Activated CD4-positive, alpha-beta T cell treated with anti-CD3 and anti-CD28 coated beads, Interleukin-2, amount 50 U/mL, for 16 hours (primary cell): Measurements from ENCODE around the gene VSTM2B.

ENCODE experiments used
- DNase-seq: peaks from one replicate; pipeline ENCODE4 v3.0.0-alpha.2; 2020

VSTM2B gene

DNA sequence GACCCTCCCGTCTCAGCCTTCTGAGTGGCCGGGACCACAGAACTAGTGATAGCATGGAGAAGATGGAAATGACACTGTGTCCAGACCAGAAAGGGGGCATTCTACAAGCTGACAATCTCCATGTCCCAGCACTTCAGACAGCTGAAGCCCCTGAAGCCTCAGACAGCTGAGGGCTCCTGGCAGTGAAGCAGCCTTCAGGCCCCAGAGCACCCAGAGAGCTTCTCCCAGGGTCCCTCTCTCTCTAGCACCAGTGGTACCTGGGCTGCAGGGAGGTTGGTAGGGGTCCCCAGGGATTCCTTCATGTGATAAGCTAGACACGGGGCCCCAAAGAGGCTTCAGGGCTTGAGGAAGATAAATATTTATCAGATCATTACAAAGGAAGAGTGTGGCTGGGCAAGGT lies 72.7 kb downstream of the VSTM2B start:
- DNase-seq, result no peak

DNA sequence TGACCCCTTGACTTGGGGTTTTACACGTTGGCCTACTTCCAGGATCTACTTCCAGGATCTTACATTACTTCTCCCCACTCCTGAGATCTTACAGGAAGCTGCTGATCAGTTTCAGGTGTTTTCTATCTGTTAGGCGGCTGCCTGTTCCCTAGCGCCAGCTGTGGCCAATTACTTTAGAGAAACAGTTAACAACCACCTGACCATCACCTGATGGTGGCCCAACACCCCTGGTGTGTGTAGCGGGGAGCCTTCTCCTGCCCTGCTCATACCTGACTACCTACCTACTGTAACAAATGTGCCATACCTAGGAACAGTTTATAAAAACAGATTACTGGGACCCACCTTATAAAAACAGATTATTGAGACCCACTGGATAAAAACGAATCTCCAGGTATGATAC lies 77.5 kb downstream of the VSTM2B start:
- no peak for DNase-seq

DNA sequence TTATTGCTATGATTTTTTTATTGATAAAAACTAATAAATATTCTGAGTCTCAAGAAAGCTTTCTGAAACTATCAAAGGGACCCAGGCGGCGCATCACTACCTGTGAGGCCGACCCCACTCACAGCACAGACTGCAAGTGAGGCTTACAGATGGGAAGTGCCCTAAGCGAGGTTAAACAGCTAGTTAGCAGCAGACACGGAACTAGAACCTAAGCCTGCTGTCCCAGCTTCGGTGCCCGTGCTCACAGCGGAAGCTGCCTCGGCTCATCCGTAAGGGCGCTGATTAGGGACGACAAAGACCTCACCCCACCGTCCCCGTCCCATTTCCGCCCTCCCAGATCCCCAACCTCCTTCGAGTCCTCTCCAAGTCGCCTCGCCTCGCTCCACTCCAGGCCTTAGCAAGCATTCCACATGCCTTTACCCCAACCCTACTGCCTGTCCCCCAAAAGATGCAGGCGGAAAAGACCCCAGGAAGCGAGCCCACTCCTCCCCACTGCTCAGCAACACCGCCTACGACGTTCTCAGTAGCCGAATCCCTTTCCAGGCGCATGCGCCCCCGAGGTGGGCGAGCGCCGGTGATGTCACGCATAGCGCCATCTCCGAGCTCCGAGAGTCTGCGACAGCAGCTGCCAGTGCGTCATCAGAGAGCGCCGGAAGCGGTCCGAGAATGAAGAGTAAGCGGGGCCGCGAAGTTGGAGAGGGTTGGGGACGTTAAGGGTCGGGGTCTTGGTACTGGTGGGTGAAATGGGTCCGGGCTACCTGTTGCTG lies 80.0 kb downstream of the VSTM2B start, which contains the start of gene POP4:
TSS of gene POP4 (plus strand) at position 631 of the 767 bp plus-strand sequence. CDS start at position 667, 36 bp downstream.
- DNase-seq, result peak; percentile 98

DNA sequence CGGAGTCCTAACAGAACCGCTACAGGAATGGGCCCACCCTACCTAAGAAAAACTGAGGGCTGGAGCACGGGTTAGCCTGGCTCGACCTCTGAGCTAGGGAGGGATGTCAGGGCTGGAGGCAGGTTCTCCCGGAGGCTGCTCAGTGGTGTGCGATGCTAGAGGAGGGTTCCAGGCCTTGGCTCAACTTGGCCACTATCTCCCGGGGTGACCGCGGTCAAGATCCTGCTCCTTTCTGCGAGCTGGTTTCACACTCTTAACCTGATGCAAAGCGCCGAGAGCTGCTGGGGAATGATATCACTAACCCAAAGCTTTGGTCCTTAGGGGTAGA lies 80.6 kb downstream of the VSTM2B start:
- no peak for DNase-seq

DNA sequence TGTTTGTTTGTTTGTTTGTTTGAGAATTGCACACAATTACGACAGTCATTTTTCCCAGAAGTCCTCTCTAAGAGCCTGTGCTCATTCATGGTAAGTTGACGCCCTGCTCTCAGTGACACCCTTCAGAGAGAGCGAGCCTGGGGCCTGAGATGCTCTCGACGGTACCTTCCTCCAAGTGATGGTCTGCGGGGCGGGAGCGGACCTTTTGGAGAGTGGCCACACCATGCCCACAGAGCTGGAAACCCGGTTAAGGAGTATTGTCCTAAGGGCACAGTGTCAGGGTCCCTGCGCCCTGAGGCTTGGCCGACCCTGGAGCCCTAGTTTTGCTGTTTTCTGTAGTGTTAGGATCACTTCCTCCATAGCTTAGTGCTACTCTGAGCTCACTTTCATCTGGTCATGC lies 83.8 kb downstream of the VSTM2B start:
- no peak for DNase-seq

DNA sequence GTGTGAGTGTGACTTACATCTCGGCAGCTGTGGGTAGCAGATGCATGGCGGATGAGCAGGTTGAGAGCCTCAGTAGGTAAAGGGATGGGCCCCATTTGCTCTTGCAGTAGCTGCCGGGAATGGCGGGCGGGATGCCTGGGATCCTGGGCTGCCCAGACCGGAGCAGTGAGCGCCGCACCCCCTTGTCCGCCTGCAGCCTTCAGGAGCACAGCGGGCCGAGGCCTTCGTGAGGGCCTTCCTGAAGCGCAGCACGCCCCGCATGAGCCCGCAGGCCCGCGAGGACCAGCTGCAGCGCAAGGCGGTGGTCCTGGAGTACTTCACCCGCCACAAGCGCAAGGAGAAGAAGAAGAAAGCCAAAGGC lies 84.4 kb downstream of the VSTM2B start:
- DNase-seq, result no peak

DNA sequence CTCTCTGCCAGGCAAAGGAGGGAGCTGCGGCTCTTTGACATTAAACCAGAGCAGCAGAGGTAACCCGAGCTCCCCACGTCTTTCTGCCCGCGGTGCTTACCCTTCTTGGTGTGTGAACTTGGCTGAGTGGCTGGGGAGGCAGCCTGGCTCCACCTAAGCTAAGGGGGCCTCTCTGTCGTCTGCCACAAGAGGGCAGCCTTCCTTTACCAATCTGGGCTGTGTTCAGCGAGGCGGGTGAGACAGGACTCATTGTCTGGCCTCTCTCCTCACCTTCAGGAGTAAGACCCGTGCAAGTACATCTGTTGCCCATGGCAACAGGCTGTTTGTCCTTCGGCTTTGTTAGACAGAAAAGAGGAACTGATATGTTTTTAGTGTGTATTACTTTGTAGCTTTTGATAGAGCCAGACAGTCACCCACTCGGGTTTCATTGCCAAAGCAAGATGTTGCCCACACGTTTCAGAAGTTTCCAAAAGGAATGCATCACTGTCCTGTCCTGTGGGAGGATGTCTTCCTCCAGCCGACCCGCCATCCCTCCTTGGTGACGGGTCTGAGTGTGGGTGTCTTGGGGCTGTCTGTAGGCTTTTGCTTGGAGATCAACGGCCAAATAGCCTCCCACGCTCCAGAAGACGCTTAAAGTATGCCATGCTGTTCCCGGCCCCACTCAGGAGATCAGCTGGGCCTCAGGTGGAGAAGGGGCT lies 84.9 kb downstream of the VSTM2B start:
- peak; percentile 88 for DNase-seq

DNA sequence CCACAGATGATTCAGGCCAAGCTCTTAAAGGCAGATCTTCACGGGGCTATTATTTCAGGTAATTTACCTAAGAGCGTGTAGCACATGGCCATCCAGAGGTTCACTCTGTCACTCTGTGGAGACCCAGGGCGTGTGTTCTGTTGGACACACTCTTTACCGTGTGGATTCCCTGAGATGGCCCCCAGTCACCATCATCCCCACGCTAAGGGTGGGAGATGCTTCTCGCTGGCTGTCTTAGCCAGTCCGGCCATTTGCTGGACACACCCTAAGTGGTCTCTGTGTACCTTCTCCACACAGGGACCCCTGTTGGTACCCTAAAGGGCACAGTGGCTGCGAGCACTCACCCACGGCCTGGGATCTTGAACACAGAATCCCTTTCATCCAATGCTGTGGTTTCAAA lies 86.3 kb downstream of the VSTM2B start:
- DNase-seq, result no peak

DNA sequence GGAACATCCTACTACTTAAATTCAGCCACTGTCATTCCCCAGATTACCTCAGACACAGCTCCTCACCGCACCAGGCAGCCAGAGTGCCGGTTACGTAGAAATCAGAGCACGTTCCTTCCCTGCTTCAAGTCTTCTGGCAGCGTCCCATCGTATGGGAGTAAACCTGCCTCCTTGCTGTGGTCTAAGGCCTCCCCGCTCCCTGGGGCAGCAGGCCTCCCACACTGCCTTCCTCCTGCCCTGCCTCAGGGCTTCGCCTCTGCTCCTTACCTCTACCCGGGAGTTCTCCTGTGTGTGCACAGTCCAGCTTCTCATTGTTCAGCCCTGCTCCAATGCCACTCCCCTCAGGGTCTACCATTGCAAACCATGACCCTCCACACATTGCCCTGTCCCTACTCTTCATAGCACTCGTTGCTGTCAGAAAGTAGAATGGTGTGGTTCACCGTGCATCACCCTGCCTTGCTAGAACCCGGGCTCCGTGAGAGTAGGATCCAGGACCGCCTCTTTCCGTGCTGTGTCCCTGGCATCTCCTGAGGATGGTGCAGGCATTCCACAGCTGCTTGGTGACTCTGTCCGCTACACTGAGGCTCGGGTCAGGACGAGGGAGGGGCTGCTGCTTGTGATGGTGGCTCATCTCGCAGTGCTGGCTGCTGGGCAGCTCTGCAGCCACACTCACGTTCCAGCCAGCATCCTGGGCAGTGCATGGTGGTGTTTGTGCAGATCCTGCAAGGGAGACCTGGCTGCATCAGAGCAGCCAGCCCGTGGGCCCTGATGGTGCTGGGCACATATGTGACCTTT lies 87.2 kb downstream of the VSTM2B start:
- DNase-seq, result no peak

DNA sequence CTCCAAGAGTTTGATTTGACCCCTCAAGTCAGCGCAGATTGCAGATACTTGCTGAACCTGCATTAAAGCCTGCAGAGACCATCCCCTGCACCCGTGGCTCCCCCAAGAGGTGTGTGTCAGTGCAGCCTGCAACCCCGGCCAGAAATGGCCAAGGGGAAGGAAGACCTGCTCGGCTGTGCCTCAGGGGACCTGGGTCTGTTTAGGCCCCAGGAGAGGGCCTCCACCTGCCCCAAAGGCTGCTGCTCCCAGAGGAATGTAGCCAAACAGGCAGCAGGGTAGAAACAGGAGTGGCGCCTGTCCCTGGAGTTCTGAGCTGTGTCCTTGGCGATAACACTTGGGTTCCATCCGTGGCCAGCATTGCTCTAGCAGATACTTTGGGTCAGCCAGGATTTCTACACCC lies 88.3 kb downstream of the VSTM2B start:
- DNase-seq, result no peak
